WTC11 (cell line): ENCODE data around the gene MTG1.

Experiments used
- CBFB ChIP-seq: sonication (generic); formaldehyde crosslinking; IDR thresholded peaks from 2 replicates; pipeline ENCODE4 v1.8.1; 2022; ENCODE audit warnings: mild to moderate bottlenecking, low read depth, missing genetic modification reagents
- CREB1 ChIP-seq: sonication (generic); formaldehyde crosslinking; IDR thresholded peaks from 2 replicates; pipeline ENCODE4 v1.8.0; 2023; ENCODE audit warnings: mild to moderate bottlenecking, missing genetic modification reagents
- CTCF ChIP-seq: fragments of 200-600 bp; IDR thresholded peaks from 2 replicates; pipeline ENCODE4 v1.8.0; 2022; ENCODE audit warnings: antibody characterized with exemption
- ESRRA ChIP-seq: sonication (generic); formaldehyde crosslinking; IDR thresholded peaks from 2 replicates; pipeline ENCODE4 v1.8.1; 2022; ENCODE audit warnings: mild to moderate bottlenecking, missing genetic modification reagents, borderline replicate concordance
- MAX ChIP-seq: sonication (generic); formaldehyde crosslinking; IDR thresholded peaks from 2 replicates; pipeline ENCODE4 v1.8.0; 2022; ENCODE audit warnings: mild to moderate bottlenecking, missing genetic modification reagents
- MYBL2 ChIP-seq: sonication (generic); formaldehyde crosslinking; IDR thresholded peaks from 2 replicates; pipeline ENCODE4 v1.8.1; 2023; ENCODE audit warnings: mild to moderate bottlenecking, moderate library complexity, missing genetic modification reagents
- NFYB ChIP-seq: sonication (generic); formaldehyde crosslinking; conservative IDR thresholded peaks from 2 replicates; pipeline ENCODE4 v1.8.0; 2022; ENCODE audit warnings: low read depth, missing genetic modification reagents
- SMAD4 ChIP-seq: sonication (generic); formaldehyde crosslinking; IDR thresholded peaks from 2 replicates; pipeline ENCODE4 v1.8.0; 2022; ENCODE audit warnings: mild to moderate bottlenecking, missing genetic modification reagents
- SP1 ChIP-seq: sonication (generic); formaldehyde crosslinking; conservative IDR thresholded peaks from 2 replicates; pipeline ENCODE4 v1.8.1; 2022; ENCODE audit warnings: missing genetic modification reagents
- TF ChIP-seq, protein P1 (sequence below): sonication (generic); formaldehyde crosslinking; IDR thresholded peaks from 2 replicates; pipeline ENCODE4 v1.8.1; 2023; ENCODE audit warnings: mild to moderate bottlenecking, missing genetic modification reagents
- TF ChIP-seq, protein P2 (sequence below): sonication (generic); formaldehyde crosslinking; IDR thresholded peaks from 2 replicates; pipeline ENCODE4 v1.8.1; 2023; ENCODE audit warnings: mild to moderate bottlenecking, missing genetic modification reagents, moderate library complexity
- TF ChIP-seq, protein P3 (sequence below): sonication (generic); formaldehyde crosslinking; IDR thresholded peaks from 2 replicates; pipeline ENCODE4 v1.8.0; 2023; ENCODE audit warnings: missing genetic modification reagents

DNA sequence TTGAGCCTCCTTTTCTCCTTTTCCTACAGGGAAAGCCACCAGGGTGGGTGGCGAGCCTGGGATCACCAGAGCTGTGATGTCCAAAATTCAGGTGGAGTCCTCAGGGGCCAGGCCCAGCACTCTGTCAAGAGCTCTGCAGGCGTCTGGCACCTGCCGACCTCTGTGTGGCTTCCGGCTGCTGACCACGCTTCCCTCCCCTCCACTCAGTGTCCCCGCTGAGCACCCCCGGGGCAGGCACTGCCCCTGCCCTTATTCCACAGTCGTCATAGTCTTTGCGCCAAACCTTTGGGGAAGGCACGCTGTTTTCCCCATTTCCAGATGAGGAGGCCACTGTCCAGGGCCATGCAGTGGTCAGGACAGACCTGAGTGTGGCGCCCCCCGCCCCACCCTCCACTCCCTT lies 7.5 kb downstream of the MTG1 start:
- no peak for TF ChIP-seq CTCF
- TF ChIP-seq, protein P1, sequence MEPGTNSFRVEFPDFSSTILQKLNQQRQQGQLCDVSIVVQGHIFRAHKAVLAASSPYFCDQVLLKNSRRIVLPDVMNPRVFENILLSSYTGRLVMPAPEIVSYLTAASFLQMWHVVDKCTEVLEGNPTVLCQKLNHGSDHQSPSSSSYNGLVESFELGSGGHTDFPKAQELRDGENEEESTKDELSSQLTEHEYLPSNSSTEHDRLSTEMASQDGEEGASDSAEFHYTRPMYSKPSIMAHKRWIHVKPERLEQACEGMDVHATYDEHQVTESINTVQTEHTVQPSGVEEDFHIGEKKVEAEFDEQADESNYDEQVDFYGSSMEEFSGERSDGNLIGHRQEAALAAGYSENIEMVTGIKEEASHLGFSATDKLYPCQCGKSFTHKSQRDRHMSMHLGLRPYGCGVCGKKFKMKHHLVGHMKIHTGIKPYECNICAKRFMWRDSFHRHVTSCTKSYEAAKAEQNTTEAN, result no peak
- no peak for TF ChIP-seq MAX
- TF ChIP-seq, protein P2, sequence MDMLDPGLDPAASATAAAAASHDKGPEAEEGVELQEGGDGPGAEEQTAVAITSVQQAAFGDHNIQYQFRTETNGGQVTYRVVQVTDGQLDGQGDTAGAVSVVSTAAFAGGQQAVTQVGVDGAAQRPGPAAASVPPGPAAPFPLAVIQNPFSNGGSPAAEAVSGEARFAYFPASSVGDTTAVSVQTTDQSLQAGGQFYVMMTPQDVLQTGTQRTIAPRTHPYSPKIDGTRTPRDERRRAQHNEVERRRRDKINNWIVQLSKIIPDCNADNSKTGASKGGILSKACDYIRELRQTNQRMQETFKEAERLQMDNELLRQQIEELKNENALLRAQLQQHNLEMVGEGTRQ, result no peak
- no peak for TF ChIP-seq ESRRA (CRISPR knock-in tag)
- no peak for TF ChIP-seq CBFB (CRISPR knock-in tag)
- TF ChIP-seq, protein P3, sequence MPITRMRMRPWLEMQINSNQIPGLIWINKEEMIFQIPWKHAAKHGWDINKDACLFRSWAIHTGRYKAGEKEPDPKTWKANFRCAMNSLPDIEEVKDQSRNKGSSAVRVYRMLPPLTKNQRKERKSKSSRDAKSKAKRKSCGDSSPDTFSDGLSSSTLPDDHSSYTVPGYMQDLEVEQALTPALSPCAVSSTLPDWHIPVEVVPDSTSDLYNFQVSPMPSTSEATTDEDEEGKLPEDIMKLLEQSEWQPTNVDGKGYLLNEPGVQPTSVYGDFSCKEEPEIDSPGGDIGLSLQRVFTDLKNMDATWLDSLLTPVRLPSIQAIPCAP, result no peak
- TF ChIP-seq SMAD4 (CRISPR knock-in tag), result no peak
- no peak for TF ChIP-seq SP1
- TF ChIP-seq CREB1 (CRISPR knock-in tag), result no peak
- TF ChIP-seq NFYB (CRISPR knock-in tag), result no peak
- TF ChIP-seq MYBL2 (CRISPR knock-in tag), result no peak
